HEK293T (cell line): ENCODE data around the gene DLX1.

ENCODE experiments used
- BHLHE40 ChIP-seq: fragments of 450-650 bp; IDR thresholded peaks from 2 replicates; pipeline ENCODE4 v1.6.1; 2016; ENCODE audit warnings: mild to moderate bottlenecking, moderate library complexity, borderline replicate concordance
- ELF4 ChIP-seq: fragments of 450-650 bp; IDR thresholded peaks from 2 replicates; pipeline ENCODE4 v1.6.1; 2017; ENCODE audit warnings: antibody characterized with exemption
- FOXA1 ChIP-seq: fragments of 450-650 bp; IDR thresholded peaks from 2 replicates; pipeline ENCODE4 v1.6.1; 2016; ENCODE audit warnings: mild to moderate bottlenecking
- FOXK2 ChIP-seq: fragments of 450-650 bp; IDR thresholded peaks from 2 replicates; pipeline ENCODE4 v1.6.1; 2016; ENCODE audit warnings: mild to moderate bottlenecking
- HDGF ChIP-seq: fragments of 450-650 bp; IDR thresholded peaks from 2 replicates; pipeline ENCODE4 v1.6.1; 2017; ENCODE audit warnings: antibody characterized with exemption, borderline replicate concordance
- TARDBP ChIP-seq: fragments of 450-650 bp; IDR thresholded peaks from 2 replicates; pipeline ENCODE4 v1.6.1; 2016

- no peak for TF ChIP-seq FOXA1
- no peak for TF ChIP-seq HDGF
- no peak for TF ChIP-seq ELF4
- no peak for TF ChIP-seq BHLHE40
- no peak for TF ChIP-seq TARDBP
- TF ChIP-seq FOXK2: no peak
Measured at GRCh38 chr2:172058660-172059059, 26.6 kb upstream of the DLX1 start.
